CD4-positive, alpha-beta T cell (primary cell): ENCODE results near the gene FABP1. TPM values are rescaled to one million over a fixed set of nuclear protein-coding genes. Genes with fewer than 3 reads are reported as not detected.

ENCODE experiments used
- ATAC-seq: fragments of 200-7000 bp; cut with Tn5 transposase; one replicate; pipeline ENCODE4 v1.10.0; 2022; ENCODE audit warnings: mild to moderate bottlenecking; ENCODE audit not compliant: poor library complexity
- CTCF ChIA-PET: fragments of 350-600 bp; sonication (Branson Sonifier 250); formaldehyde crosslinking; loops from one replicate; lab custom pipeline; 2021; ENCODE audit warnings: antibody characterized with exemption, inconsistent platforms; lab: Charles Lee
- POLR2A ChIA-PET: fragments of 350-600 bp; sonication (Branson Sonifier 250); formaldehyde crosslinking; loops from one replicate; lab custom pipeline; 2021; ENCODE audit warnings: antibody characterized with exemption, inconsistent platforms; lab: Charles Lee
- DNase-seq, 14 experiments: peaks; one replicate each; pipeline ENCODE4 v3.0.0-alpha.2; 2013 to 2020; ENCODE audit warnings: mixed read lengths in 2 of 14
- H3K27ac ChIP-seq, 2 donors: one replicate each; pipeline versions ENCODE4 v1.5.1 to v1.7.0; 2013; ENCODE audit warnings: low read length in 2 of 2, low read depth in 1 of 2, mild to moderate bottlenecking in 1 of 2
- H3K27me3 ChIP-seq, 2 experiments: 1 replicate in 1 of 2; 2 replicates in 1 of 2; pipeline versions ENCODE4 v1.6.1 to v1.7.0; 2013; ENCODE audit warnings: low read length in 2 of 2, control low read depth in 1 of 2, mild to moderate bottlenecking in 1 of 2, moderate library complexity in 1 of 2; ENCODE audit not compliant: insufficient read depth in 2 of 2, control insufficient read depth in 1 of 2
- H3K36me3 ChIP-seq: one replicate; pipeline ENCODE4 v1.6.1; 2013; ENCODE audit warnings: low read length, control low read depth; ENCODE audit not compliant: insufficient read depth
- H3K4me1 ChIP-seq: one replicate; pipeline ENCODE4 v1.6.1; 2013; ENCODE audit warnings: low read length, control low read depth; ENCODE audit not compliant: insufficient read depth
- H3K4me3 ChIP-seq: one replicate; pipeline ENCODE4 v1.5.1; 2013; ENCODE audit warnings: mild to moderate bottlenecking, low read length, moderate library complexity
- H3K9me3 ChIP-seq, 2 experiments: 1 replicate in 1 of 2; 2 replicates in 1 of 2; pipeline versions ENCODE4 v1.6.1 to v1.7.0; 2013; ENCODE audit warnings: low read length in 2 of 2, mild to moderate bottlenecking in 2 of 2, control low read depth in 1 of 2, moderate library complexity in 1 of 2; ENCODE audit not compliant: control insufficient read depth in 1 of 2, insufficient read depth in 1 of 2
- H3K27ac Mint-ChIP-seq: one replicate; pipeline ENCODE4 v1.8.0; 2020; ENCODE audit warnings: mixed read lengths
- H3K27me3 Mint-ChIP-seq: one replicate; pipeline ENCODE4 v1.8.0; 2021; ENCODE audit warnings: mixed read lengths
- H3K36me3 Mint-ChIP-seq: one replicate; pipeline ENCODE4 v1.8.0; 2021; ENCODE audit warnings: low read depth, mixed read lengths
- H3K4me1 Mint-ChIP-seq: one replicate; pipeline ENCODE4 v1.8.0; 2021; ENCODE audit warnings: low read depth, mixed read lengths
- H3K4me3 Mint-ChIP-seq: one replicate; pipeline ENCODE4 v1.8.0; 2020; ENCODE audit warnings: mild to moderate bottlenecking, mixed read lengths
- H3K9me3 Mint-ChIP-seq: one replicate; pipeline ENCODE4 v1.8.0; 2020; ENCODE audit warnings: mixed read lengths
- CTCF ChIP-seq: fragments of 200-600 bp; IDR thresholded peaks from one replicate; pipeline ENCODE4 v1.8.0; 2022; ENCODE audit warnings: antibody characterized with exemption, mild to moderate bottlenecking
- intact Hi-C, 2 experiments: fragments of 100-400 bp; cut with DNase I in 1 of 2; cut with micrococcal nuclease in 1 of 2; formaldehyde crosslinking; loops; one replicate each; pipeline versions ENCODE4 v1.15.1 to v1.9.0; 2023 to 2025; cut with DNase I, micrococcal nuclease
- total RNA-seq, 174 experiments: library from RNA in 2 of 174; stranded (reverse) in 2 of 174; gene quantifications; one replicate each; pipeline ENCODE4 v1.2.3 and lab custom pipeline; 2021 to 2026

The FABP1 gene
- total RNA-seq, 2 experiments from 2014 or later, result not detected

GRCh38 chr2:88098558-88098900, 29.3 kb downstream of the FABP1 start:
- CTCF ChIA-PET, result no interaction called here
- ATAC-seq, result no peak

GRCh38 chr2:88097891-88098557, 29.8 kb downstream of the FABP1 start:
- ChIA-PET POLR2A (no interaction called here), CTCF (no interaction called here)
- no peaks in the 10 kb centered on the region for H3K36me3 Mint-ChIP-seq
- H3K27ac ChIP-seq, result no peak overlapping the region
- DNase-seq (no peak), ATAC-seq (no peak)
- no peaks in the 10 kb centered on the region for H3K9me3 Mint-ChIP-seq
- H3K4me1 Mint-ChIP-seq, result no peaks in the 10 kb centered on the region
- no peaks in the 10 kb centered on the region for H3K4me1 ChIP-seq
- no peaks in the 10 kb centered on the region for H3K36me3 ChIP-seq
- H3K4me3 ChIP-seq, result no peak overlapping the region
- H3K27me3 ChIP-seq, result no peaks in the 10 kb centered on the region
- intact Hi-C loops, result no loop called here
- no peak overlapping the region for H3K27ac Mint-ChIP-seq
- no peaks in the 10 kb centered on the region for H3K27me3 Mint-ChIP-seq
- H3K9me3 ChIP-seq, result no peaks in the 10 kb centered on the region
- H3K4me3 Mint-ChIP-seq, result no peak overlapping the region
- no peak for TF ChIP-seq CTCF

More at GRCh38 chr2:88098558-88098900, 29.3 kb downstream of the FABP1 start:
- Histone ChIP-seq H3K4me3 (no peak overlapping the region), H3K36me3 (no peaks in the 10 kb centered on the region), H3K9me3 (no peaks in the 10 kb centered on the region), H3K27ac (no peak overlapping the region), H3K4me1 (no peaks in the 10 kb centered on the region), H3K27me3 (no peaks in the 10 kb centered on the region)
- Mint-ChIP-seq H3K27me3 (no peaks in the 10 kb centered on the region), H3K27ac (no peak overlapping the region), H3K9me3 (no peaks in the 10 kb centered on the region), H3K36me3 (no peaks in the 10 kb centered on the region), H3K4me1 (no peaks in the 10 kb centered on the region), H3K4me3 (no peak overlapping the region)
- no peak for DNase-seq
- POLR2A ChIA-PET, result no interaction called here
- TF ChIP-seq CTCF, result no peak
- intact Hi-C loops, result no loop called here

DNA sequence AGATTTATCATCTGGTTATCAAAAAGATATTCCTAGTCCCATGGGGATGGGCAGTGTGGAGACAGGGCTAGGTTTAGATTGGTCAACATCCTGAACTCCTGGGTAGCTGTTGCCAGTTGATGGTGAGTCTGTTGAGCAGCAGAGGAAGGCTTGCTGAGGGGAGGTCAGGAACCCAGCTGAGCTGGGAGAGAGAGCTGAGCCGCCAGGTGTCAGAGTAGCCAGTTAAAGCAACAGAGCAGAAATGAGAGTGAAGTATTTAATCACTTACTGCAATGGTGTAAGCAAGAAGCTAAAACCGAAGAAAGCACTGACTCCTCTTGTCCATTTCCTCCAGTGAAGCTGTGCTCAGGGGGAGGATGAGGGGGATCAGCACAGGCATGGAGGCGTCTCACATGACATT, 30.7 kb downstream of the FABP1 start:
- CTCF ChIA-PET, result no interaction called here

More for the DNA sequence above, 30.7 kb downstream of the FABP1 start:
- Mint-ChIP-seq H3K4me3 (no peak overlapping the region), H3K4me1 (peaks cover 5% of the 10 kb centered on the region), H3K27ac (no peak overlapping the region), H3K9me3 (no peaks in the 10 kb centered on the region), H3K36me3 (no peaks in the 10 kb centered on the region), H3K27me3 (no peaks in the 10 kb centered on the region)
- no peaks in the 10 kb centered on the region for H3K4me1 ChIP-seq
- POLR2A ChIA-PET, result no interaction called here
- ATAC-seq, result no peak
- H3K4me3 ChIP-seq, result no peak overlapping the region
- DNase-seq, result no peak
- H3K9me3 ChIP-seq, result no peaks in the 10 kb centered on the region
- TF ChIP-seq CTCF, result no peak
- intact Hi-C loops, result no loop called here
- H3K27me3 ChIP-seq, result no peaks in the 10 kb centered on the region
- no peak overlapping the region for H3K27ac ChIP-seq
- no peaks in the 10 kb centered on the region for H3K36me3 ChIP-seq
